NCI-H2196 (cell line): Measurements from ENCODE around the gene OR8S1.
"Not testable (repeated sequence)": the region's sequence is repeated elsewhere in the genome, so short reads cannot be mapped to it uniquely, and the experiment has no call there.

Experiments used
- DNase-seq: peaks from one replicate; lab custom pipeline; 2025; ENCODE audit not compliant: unreplicated experiment; lab: John Stamatoyannopoulos, UW

OR8S1 gene

DNA sequence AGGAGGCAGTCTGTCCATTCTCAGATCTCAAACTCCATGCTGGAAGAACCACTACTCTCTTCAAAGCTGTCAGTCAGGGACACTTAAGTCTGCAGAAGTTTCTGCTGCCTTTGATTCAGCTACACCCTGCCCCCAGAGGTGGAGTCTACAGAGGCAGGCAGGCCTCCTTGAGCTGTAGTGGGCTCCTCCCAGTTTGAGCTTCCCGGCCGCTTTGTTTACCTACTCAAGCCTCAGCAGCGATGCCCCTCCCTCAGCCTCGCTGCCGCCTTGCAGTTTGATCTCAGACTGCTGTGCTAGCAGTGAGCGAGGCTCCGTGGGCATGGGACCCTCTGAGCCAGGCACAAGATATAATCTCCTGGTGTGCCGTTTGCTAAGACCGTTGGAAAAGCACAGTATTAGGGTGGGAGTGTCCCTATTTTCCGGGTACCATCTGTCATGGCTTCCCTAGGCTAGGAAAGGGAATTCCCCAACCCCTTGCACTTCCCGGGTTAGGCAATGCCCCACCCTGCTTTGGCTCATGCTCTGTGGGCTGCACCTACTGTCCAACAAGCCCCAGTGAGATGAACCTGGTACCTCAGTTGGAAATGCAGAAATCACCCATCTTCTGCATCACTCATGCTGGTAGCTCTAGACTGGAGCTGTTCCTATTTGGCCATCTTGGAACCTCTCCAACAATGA lies 28.4 kb downstream of the OR8S1 start:
- DNase-seq: not testable (repeated sequence)

DNA sequence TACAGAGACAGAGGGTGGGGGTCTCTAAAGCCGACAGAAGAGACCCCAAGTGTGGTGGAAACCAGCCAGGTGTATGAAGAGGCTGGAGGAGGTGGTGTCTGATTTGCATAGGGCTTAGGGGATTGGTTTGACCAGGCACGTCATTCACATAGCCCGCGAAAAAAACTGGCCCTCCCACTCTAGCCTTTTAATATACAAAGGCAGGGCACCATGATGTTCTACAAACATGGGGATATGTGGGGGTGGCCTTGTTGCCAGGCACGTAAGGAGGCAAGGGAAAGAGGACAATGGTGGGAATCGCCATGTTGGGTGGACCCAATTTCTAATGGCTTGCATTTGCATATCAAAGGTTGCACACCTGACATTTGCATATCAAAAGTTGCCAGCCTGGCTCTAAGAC lies 31.2 kb downstream of the OR8S1 start:
- DNase-seq: no peak

DNA sequence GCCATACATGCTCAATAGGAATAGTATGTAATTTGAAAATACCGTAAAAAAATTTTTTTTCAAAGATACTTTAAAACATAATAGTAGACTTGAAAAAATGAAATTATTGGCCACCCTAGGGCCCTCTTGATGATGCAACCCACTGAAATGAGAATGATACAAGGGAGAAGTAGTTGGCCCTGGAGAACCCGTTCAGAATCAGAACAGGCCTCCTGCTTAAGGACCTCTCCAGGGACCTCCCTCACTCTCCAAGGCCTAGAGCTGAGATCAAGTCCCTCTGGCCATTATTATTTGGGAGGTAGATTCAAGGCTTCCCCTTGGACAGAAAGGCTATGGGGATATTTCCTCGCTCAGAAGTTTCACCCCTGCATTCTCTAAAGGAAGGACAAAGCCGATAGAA lies 32.5 kb downstream of the OR8S1 start:
- DNase-seq: no peak

DNA sequence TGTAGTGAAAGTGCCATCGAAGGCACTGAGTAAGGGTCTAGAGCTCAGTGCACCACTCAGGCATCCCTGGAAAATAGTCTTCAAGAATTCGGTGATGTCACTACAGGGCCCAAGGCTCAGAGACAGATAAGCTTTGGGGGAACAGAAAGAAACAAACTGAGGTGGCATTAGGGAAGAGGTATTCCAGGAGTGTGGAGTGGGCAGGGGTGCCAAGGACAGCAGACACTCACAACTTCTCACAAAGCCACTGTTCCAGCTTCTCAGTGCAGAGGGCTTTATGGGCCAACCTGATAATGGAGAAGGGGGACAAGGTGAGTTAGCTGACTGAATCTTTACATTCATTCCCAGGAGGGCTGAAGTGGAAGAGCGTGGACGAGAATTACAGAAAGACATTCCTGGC lies 42.3 kb downstream of the OR8S1 start:
- no peak for DNase-seq

DNA sequence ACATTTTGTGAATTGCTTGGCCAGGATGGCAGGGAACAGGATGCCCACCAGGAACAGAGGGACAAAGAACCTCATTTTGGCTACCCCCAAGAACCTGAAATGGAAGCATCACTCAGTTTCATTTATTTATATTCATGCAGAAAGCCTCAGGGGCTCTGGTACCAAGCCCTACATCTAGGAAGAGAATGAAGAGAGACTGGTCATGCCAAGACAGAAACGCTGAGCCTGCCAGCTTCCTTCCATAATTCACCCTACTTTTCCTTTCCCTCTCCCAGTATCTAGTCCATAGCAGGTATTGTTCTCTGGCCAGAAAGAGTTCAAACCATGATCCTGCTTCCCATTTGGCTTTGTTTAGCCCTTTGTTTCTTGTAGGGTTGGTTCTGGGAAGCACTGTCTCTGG lies 44.5 kb downstream of the OR8S1 start, which contains the start of gene LALBA:
TSS of gene LALBA (minus strand) at position 101 of the 400 bp plus-strand sequence. CDS start at position 75, 26 bp downstream.
- DNase-seq: no peak

DNA sequence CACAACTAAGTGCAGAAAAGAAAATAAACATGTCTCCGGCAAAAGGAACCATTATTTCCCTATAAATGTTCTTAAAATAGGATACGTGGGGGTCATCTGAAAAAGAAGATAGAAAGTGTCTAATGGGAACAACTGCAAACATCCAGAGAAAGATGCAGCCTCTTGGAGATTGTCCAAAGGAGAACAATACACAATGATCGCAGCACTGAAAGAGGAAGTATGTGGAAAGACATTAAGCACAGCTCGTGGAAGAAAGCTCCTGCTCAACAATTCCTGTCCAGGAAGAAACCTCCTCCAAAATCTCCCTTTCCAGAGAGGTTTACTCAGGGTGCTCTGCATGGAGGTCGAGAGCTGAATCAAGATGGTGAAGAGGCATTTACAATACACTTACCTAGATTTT lies 46.9 kb downstream of the OR8S1 start:
- no peak for DNase-seq
